GM23338 (cell line): ENCODE measurements around the gene ACOT11. TPM values are rescaled to one million over a fixed set of nuclear protein-coding genes. Genes with fewer than 3 reads are reported as not detected.

Experiments used
- ATAC-seq: fragments of 200-7000 bp; cut with Tn5 transposase; 3 replicates; pipeline ENCODE4 v1.9.1; 2020
- DNase-seq: peaks from one replicate; pipeline ENCODE4 v3.0.0-alpha.2; 2015; ENCODE audit warnings: low spot score
- H2AFZ ChIP-seq: fragments of 200-600 bp; sonication (generic); 2 replicates; pipeline ENCODE4 v1.8.0; 2016; ENCODE audit warnings: antibody characterized with exemption, mild to moderate bottlenecking, moderate library complexity
- H3F3A ChIP-seq: fragments of 200-600 bp; sonication (generic); replicated peaks from 2 replicates; pipeline ENCODE4 v1.8.0; 2017; ENCODE audit warnings: antibody characterized with exemption, mixed run types, low read depth
- H3K27ac ChIP-seq: fragments of 200-600 bp; sonication (generic); 2 replicates; pipeline ENCODE4 v1.6.1; 2016; ENCODE audit warnings: low read depth
- H3K27me3 ChIP-seq: fragments of 200-600 bp; sonication (generic); 2 replicates; pipeline ENCODE4 v1.8.0; 2016; ENCODE audit warnings: mild to moderate bottlenecking, mixed run types, moderate library complexity; ENCODE audit not compliant: insufficient read depth
- H3K36me3 ChIP-seq: fragments of 200-600 bp; sonication (generic); 2 replicates; pipeline ENCODE4 v1.8.0; 2016; ENCODE audit warnings: mild to moderate bottlenecking; ENCODE audit not compliant: insufficient read depth
- H3K4me1 ChIP-seq: fragments of 200-600 bp; sonication (generic); 2 replicates; pipeline ENCODE4 v1.8.0; 2016; ENCODE audit warnings: mild to moderate bottlenecking, moderate library complexity; ENCODE audit not compliant: insufficient read depth
- H3K4me2 ChIP-seq: fragments of 200-600 bp; sonication (generic); 2 replicates; pipeline ENCODE4 v1.7.1; 2017; ENCODE audit warnings: mixed run types
- H3K4me3 ChIP-seq: fragments of 200-600 bp; sonication (generic); 2 replicates; pipeline ENCODE4 v1.6.1; 2016; ENCODE audit warnings: mixed run types
- H3K79me2 ChIP-seq: fragments of 200-600 bp; sonication (generic); replicated peaks from 2 replicates; pipeline ENCODE4 v1.8.0; 2017; ENCODE audit warnings: mild to moderate bottlenecking; ENCODE audit not compliant: insufficient read depth
- H3K9me2 ChIP-seq: fragments of 200-600 bp; sonication (generic); 2 replicates; pipeline ENCODE4 v1.8.0; 2017; ENCODE audit not compliant: insufficient read depth
- H4K20me1 ChIP-seq: fragments of 200-600 bp; sonication (generic); replicated peaks from 2 replicates; pipeline ENCODE4 v1.8.0; 2017; ENCODE audit warnings: mild to moderate bottlenecking; ENCODE audit not compliant: insufficient read depth
- H3K27ac Mint-ChIP-seq: 2 replicates; pipeline ENCODE4 v1.8.0; 2020; ENCODE audit warnings: inconsistent platforms, mild to moderate bottlenecking, moderate library complexity, mixed read lengths
- H3K27me3 Mint-ChIP-seq: 3 replicates; pipeline ENCODE4 v1.8.0; 2022; ENCODE audit warnings: low read depth, mild to moderate bottlenecking, moderate library complexity, mixed read lengths, inconsistent platforms; ENCODE audit not compliant: insufficient read depth, poor library complexity
- H3K36me3 Mint-ChIP-seq: 3 replicates; pipeline ENCODE4 v1.8.0; 2021; ENCODE audit warnings: low read depth, mild to moderate bottlenecking, inconsistent platforms, moderate library complexity, mixed read lengths
- H3K4me1 Mint-ChIP-seq: 3 replicates; pipeline ENCODE4 v1.8.0; 2020; ENCODE audit warnings: mild to moderate bottlenecking, inconsistent platforms, mixed read lengths
- H3K4me3 Mint-ChIP-seq: 3 replicates; pipeline ENCODE4 v1.8.0; 2021; ENCODE audit warnings: moderate library complexity, mild to moderate bottlenecking, inconsistent platforms, mixed read lengths
- H3K9me3 Mint-ChIP-seq: 3 replicates; pipeline ENCODE4 v1.8.0; 2020; ENCODE audit warnings: moderate library complexity, mild to moderate bottlenecking, inconsistent platforms, mixed read lengths
- CREB1 ChIP-seq: fragments of 250-450 bp; sonication (Bioruptor Pico); IDR thresholded peaks from 2 replicates; pipeline ENCODE4 v1.5.0; 2020; ENCODE audit warnings: low read depth, mild to moderate bottlenecking, moderate library complexity
- CTCF ChIP-seq, 2 experiments: fragments of 200-600 bp in 1 of 2; sonication (generic) in 1 of 2; conservative IDR thresholded peaks; 2 replicates each; pipeline versions ENCODE4 v1.5.1 to v1.6.1; 2016 to 2017; ENCODE audit warnings: antibody characterized with exemption in 2 of 2, low read depth in 2 of 2, mild to moderate bottlenecking in 2 of 2, moderate library complexity in 1 of 2
- EZH2 ChIP-seq: fragments of 200-600 bp; sonication (generic); IDR thresholded peaks from one replicate; pipeline ENCODE4 v1.8.0; 2017; ENCODE audit warnings: antibody characterized with exemption, mild to moderate bottlenecking, low read depth; ENCODE audit not compliant: unreplicated experiment
- EZH2phosphoT487 ChIP-seq: fragments of 200-600 bp; sonication (generic); IDR thresholded peaks from one replicate; pipeline ENCODE4 v1.8.1; 2018; ENCODE audit warnings: antibody characterized with exemption; ENCODE audit not compliant: unreplicated experiment
- JUNB ChIP-seq: IDR thresholded peaks from one replicate; pipeline ENCODE4 v1.6.1; 2016; ENCODE audit warnings: antibody characterized with exemption; ENCODE audit not compliant: unreplicated experiment
- NANOG ChIP-seq: IDR thresholded peaks from 2 replicates; pipeline ENCODE4 v1.6.1; 2016; ENCODE audit warnings: antibody characterized with exemption, borderline replicate concordance
- POLR2AphosphoS5 ChIP-seq: IDR thresholded peaks from 2 replicates; pipeline ENCODE4 v1.6.1; 2016; ENCODE audit warnings: antibody characterized with exemption, low read depth
- REST ChIP-seq: IDR thresholded peaks from one replicate; pipeline ENCODE4 v1.6.1; 2018; ENCODE audit warnings: antibody characterized with exemption; ENCODE audit not compliant: unreplicated experiment
- STAT1 ChIP-seq: IDR thresholded peaks from one replicate; pipeline ENCODE4 v1.6.1; 2016; ENCODE audit warnings: antibody characterized with exemption; ENCODE audit not compliant: unreplicated experiment
- ZNF114 ChIP-seq: fragments of 250-450 bp; sonication (Bioruptor Pico); IDR thresholded peaks from 2 replicates; pipeline ENCODE4 v1.5.0; 2020; ENCODE audit warnings: mild to moderate bottlenecking, moderate library complexity
- polyA plus RNA-seq: library from polyadenylated mRNA; unstranded; fragments of >200 nt; fragmentation: Nextera tagmentation; extraction: Ambion mirVana; gene quantifications from 2 replicates; pipeline ENCODE4 v1.2.1, GENCODE V29; 2016
- total RNA-seq: library from RNA; depleted of rRNA; stranded (reverse); fragments of >200 nt; shearing (Covaris generic); gene quantifications from 2 replicates; pipeline ENCODE4 v1.2.3, GENCODE V29; 2014
- TF ChIP-seq, protein P1 (sequence below): fragments of 250-450 bp; sonication (Bioruptor Pico); IDR thresholded peaks from 2 replicates; pipeline ENCODE4 v1.5.0; 2020; ENCODE audit warnings: mild to moderate bottlenecking, moderate library complexity
- TF ChIP-seq, protein P2 (sequence below): IDR thresholded peaks from 2 replicates; pipeline ENCODE4 v1.6.1; 2016; ENCODE audit warnings: antibody characterized with exemption

The ACOT11 gene
- total and polyA plus RNA-seq, 2 experiments from 2014 or later = 1.6 to 2.7 TPM

GRCh38 chr1:54606990-54607325 lies 58.9 kb downstream of the ACOT11 start:
- Histone ChIP-seq H4K20me1 (no peaks in the 10 kb centered on the region), H3K9me2 (no peaks in the 10 kb centered on the region), H3K4me1 (peaks cover 4% of the 10 kb centered on the region; the same call in 1 of the 2 replicates), H3K27ac (no peak overlapping the region), H3F3A (no peaks in the 10 kb centered on the region), H2AFZ (no peak overlapping the region), H3K27me3 (no peaks in the 10 kb centered on the region), H3K4me2 (no peak overlapping the region), H3K79me2 (no peaks in the 10 kb centered on the region), H3K4me3 (no peak overlapping the region), H3K36me3 (no peaks in the 10 kb centered on the region)
- Mint-ChIP-seq H3K9me3 (no peaks in the 10 kb centered on the region), H3K27me3 (peaks cover 15% of the 10 kb centered on the region), H3K27ac (no peak overlapping the region), H3K4me1 (peaks cover 30% of the 10 kb centered on the region), H3K4me3 (no peak overlapping the region), H3K36me3 (no peaks in the 10 kb centered on the region)
- TF ChIP-seq STAT1 (no peak), POLR2AphosphoS5 (no peak), CREB1 (CRISPR knock-in tag) (no peak), ZNF114 (CRISPR knock-in tag) (no peak), EZH2 (no peak), EZH2phosphoT487 (no peak), JUNB (no peak), REST (no peak), CTCF (conservative IDR thresholded peaks at IDR 0.05; ENCODE audit: low read depth in 2 of 2) (no peak), NANOG (no peak)
- TF ChIP-seq, protein P1, sequence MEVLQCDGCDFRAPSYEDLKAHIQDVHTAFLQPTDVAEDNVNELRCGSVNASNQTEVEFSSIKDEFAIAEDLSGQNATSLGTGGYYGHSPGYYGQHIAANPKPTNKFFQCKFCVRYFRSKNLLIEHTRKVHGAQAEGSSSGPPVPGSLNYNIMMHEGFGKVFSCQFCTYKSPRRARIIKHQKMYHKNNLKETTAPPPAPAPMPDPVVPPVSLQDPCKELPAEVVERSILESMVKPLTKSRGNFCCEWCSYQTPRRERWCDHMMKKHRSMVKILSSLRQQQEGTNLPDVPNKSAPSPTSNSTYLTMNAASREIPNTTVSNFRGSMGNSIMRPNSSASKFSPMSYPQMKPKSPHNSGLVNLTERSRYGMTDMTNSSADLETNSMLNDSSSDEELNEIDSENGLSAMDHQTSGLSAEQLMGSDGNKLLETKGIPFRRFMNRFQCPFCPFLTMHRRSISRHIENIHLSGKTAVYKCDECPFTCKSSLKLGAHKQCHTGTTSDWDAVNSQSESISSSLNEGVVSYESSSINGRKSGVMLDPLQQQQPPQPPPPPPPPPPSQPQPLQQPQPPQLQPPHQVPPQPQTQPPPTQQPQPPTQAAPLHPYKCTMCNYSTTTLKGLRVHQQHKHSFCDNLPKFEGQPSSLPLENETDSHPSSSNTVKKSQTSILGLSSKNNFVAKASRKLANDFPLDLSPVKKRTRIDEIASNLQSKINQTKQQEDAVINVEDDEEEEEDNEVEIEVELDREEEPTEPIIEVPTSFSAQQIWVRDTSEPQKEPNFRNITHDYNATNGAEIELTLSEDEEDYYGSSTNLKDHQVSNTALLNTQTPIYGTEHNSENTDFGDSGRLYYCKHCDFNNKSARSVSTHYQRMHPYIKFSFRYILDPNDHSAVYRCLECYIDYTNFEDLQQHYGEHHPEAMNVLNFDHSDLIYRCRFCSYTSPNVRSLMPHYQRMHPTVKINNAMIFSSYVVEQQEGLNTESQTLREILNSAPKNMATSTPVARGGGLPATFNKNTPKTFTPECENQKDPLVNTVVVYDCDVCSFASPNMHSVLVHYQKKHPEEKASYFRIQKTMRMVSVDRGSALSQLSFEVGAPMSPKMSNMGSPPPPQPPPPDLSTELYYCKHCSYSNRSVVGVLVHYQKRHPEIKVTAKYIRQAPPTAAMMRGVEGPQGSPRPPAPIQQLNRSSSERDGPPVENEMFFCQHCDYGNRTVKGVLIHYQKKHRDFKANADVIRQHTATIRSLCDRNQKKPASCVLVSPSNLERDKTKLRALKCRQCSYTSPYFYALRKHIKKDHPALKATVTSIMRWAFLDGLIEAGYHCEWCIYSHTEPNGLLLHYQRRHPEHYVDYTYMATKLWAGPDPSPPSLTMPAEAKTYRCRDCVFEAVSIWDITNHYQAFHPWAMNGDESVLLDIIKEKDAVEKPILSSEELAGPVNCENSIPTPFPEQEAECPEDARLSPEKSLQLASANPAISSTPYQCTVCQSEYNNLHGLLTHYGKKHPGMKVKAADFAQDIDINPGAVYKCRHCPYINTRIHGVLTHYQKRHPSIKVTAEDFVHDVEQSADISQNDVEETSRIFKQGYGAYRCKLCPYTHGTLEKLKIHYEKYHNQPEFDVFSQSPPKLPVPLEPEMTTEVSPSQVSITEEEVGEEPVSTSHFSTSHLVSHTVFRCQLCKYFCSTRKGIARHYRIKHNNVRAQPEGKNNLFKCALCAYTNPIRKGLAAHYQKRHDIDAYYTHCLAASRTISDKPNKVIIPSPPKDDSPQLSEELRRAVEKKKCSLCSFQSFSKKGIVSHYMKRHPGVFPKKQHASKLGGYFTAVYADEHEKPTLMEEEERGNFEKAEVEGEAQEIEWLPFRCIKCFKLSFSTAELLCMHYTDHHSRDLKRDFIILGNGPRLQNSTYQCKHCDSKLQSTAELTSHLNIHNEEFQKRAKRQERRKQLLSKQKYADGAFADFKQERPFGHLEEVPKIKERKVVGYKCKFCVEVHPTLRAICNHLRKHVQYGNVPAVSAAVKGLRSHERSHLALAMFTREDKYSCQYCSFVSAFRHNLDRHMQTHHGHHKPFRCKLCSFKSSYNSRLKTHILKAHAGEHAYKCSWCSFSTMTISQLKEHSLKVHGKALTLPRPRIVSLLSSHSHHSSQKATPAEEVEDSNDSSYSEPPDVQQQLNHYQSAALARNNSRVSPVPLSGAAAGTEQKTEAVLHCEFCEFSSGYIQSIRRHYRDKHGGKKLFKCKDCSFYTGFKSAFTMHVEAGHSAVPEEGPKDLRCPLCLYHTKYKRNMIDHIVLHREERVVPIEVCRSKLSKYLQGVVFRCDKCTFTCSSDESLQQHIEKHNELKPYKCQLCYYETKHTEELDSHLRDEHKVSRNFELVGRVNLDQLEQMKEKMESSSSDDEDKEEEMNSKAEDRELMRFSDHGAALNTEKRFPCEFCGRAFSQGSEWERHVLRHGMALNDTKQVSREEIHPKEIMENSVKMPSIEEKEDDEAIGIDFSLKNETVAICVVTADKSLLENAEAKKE = no peak
- TF ChIP-seq, protein P2, sequence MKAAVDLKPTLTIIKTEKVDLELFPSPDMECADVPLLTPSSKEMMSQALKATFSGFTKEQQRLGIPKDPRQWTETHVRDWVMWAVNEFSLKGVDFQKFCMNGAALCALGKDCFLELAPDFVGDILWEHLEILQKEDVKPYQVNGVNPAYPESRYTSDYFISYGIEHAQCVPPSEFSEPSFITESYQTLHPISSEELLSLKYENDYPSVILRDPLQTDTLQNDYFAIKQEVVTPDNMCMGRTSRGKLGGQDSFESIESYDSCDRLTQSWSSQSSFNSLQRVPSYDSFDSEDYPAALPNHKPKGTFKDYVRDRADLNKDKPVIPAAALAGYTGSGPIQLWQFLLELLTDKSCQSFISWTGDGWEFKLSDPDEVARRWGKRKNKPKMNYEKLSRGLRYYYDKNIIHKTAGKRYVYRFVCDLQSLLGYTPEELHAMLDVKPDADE = no peak
- DNase-seq (no peak), ATAC-seq (no peak)
